Activated CD8-positive, alpha-beta memory T cell treated with anti-CD3 and anti-CD28 coated beads, Interleukin-2, amount 50 U/mL, for 1 hour (primary cell): ENCODE results near the gene DGKD.

Experiments used
- DNase-seq: peaks from one replicate; pipeline ENCODE4 v3.0.0-alpha.2; 2020; ENCODE audit errors: extremely low read depth

DGKD gene

DNA sequence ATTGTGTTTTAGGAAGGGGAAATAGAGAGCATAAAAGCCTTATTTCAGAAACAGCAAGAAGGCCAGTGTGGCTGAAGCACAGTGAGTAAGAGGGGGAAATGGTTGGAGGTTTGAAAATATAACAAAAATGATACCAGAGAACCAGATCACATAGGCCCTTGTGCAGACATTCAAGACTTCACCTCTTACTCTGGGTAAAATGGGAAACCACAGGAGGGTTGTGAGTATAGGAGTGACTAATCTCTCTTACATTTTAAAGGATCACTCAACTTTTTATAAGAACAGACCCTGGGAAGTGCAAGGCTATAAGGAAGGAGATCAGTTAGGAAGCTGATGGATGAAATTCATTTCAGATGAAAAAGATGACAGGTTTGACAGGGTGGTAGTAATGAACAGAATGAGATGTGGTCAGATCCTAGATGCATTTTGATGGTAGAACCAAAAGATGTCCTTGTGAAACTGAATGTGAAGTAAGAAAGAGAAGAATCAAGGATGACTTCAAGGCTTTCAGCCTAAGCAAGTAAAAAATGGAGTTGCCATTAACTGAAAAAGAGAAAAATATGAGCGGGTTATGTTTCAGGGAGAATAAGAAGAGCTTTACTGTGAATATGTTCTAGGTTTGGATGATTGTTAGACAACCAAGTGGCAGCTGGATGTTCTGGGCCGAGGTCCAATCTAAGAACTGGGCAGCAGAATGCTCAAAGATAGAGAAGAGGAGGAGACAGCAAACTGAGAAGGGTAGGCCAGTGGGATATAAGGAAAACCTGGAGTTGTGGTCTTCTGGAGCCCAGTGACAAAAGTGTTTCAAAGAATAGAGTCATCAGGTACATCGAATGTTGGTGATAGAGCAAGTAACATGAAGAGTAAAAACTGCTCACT, 147.1 kb downstream of the DGKD start:
- DNase-seq, result no peak

DNA sequence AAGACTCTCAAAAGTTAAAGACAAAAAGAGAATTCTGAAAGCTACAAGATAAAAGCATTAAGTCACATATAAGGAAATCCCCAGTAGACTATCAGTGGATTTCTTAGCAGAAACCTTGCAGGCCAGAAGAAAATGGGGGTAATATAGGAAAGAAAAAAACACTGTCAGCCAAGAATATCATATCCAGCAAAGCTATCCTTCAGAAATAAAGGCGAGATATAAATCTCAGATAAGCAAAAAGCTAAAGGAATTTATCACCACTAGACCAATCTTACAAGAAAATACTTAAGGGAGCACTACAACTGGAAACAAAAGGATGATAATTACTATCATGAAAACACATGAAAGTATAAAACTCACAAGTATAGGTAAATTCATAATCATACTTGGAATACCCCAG, 149.2 kb downstream of the DGKD start:
- DNase-seq, result no peak

DNA sequence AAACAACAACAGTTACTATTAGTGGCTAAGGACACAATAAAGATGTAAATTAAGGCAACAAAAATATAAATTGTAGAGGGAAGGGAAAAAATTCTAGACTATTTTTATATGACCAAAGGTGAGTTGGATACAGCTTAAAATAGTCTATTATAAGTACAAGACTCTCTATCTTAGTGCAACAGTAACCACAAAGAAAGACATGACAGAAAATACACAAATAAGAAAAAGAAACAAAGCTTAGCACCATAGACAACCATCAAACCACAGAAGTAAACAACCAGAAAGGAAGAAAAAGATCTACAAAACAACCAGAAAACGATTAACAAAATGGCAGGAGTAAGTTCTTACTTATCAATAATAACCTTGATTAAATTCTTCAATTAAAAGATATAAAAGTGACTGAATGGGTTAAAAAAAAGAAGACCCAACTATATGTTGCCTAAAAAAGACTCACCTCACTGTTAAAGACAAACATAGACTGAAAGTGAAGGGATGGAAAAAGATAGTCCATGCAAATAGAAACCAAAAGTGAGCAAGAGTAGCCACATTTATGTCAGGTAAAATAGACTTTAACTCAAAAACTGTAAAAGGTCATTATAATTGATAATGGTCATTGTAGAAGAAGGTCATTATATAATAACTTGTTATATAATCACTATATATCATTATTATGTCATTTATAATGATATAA, 149.8 kb downstream of the DGKD start:
- no peak for DNase-seq

DNA sequence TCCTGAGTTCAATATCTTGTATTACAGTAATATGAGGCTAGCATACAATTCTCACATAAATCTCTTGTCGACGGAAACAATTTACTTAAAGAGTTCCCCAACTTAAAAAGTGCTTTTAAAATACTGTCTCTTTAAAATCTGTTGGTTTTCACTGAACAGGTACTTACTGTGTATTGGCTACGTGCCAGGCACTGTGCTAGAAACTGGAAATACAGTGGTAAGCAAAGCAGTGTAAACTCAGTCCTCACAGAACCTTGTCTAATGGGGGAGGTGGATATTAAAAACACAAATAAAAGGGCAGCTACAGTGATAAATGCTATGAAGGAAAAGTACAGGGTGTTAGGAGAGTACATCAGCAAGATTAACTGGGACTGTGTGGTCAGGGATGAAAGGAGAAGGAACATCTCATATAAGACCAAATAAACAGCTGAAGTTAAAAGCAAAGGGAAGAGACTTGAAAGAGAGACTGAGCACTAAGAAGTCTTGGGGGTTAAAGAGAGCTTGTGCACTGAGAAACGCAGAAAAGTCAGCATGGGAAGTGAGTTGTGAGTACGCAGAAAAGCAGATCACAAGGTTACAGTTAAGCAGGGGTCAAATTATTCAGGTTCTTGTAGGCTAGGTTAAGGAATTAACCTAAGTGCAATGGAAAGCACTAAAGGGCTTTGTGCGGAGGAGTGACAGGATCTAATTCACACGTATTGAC, 159.8 kb downstream of the DGKD start:
- no peak for DNase-seq

DNA sequence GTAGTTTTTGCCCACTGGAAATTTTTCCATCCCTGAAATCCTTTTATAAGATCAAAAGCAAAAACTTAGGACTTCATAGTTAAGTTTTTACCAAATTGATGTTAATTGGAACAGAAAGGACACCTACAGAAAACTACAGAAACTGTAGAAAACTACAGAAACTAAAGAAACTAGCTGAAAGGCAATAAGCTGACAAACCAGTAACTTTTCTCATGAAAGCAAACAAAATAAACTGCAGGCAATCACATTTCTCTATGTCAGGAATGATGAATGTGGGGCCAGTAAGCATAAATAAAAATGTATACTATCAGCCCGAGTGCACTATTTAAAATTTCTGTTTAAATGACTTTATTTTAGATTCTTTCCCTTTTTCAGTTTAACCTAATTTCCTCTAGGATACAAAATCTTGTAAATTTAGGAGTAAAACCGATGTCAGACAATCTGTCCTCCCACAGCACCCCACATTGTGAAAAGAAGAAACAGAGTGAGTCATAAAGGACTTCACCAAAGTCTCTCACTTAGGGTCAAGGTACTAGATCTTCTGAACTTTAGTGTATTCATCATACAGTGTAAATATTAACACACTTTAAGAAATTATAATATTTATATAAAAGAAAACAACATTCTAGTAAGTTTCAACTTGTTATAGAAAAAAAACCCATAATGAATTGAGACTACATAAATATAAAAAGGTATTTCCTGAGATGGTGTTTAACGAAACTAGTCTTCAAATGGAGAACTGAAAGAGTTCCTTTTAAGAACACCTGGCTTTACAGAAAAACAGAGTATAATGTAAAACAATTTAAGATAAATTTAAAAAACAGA, 165.7 kb downstream of the DGKD start:
- no peak for DNase-seq
